Measurements from ENCODE around the gene NKIRAS1. TPM values are rescaled to one million over a fixed set of nuclear protein-coding genes. Genes with fewer than 3 reads are reported as not detected.

The NKIRAS1 gene
- total and polyA plus RNA-seq, 2 of the 8 experiments (the other 6 are each of a cell fraction or from before 2014, with no cell fraction given) = 3.4 to 7.0 TPM

- TF ChIP-seq CHD7 (IDR thresholded peaks at IDR 0.05; ENCODE audit: insufficient replicate concordance, low read length) = no peak
Measured at GRCh38 chr3:23932571-23932970, 15.8 kb upstream of the NKIRAS1 start (continued).

Data from H1 (cell line).